Fibroblast of gingiva (primary cell): ENCODE results near the gene SSX2B.
"Not testable (repeated sequence)": the region's sequence is repeated elsewhere in the genome, so short reads cannot be mapped to it uniquely, and the experiment has no call there.

Experiments used
- DNase-seq: peaks from one replicate; pipeline ENCODE4 v3.0.0-alpha.2; 2011; ENCODE audit warnings: low read depth

SSX2B gene

GRCh38 chrX:52750952-52751351, at the start of gene SSX2B:
TSS of gene SSX2B (plus strand) at chrX:52751252. CDS start at chrX:52752681, 1,429 bp downstream.
- not testable (repeated sequence) for DNase-seq

GRCh38 chrX:52707078-52707477, 44.0 kb upstream of the SSX2B start, which contains the start of gene SSX2:
TSS of gene SSX2 (minus strand) at chrX:52707178. CDS start at chrX:52705749, 1,429 bp downstream.
- not testable (repeated sequence) for DNase-seq

GRCh38 chrX:52765983-52766382, 14.9 kb downstream of the SSX2B start:
- not testable (repeated sequence) for DNase-seq

GRCh38 chrX:52773504-52773903, 22.5 kb downstream of the SSX2B start:
- not testable (repeated sequence) for DNase-seq

- DNase-seq, result not testable (repeated sequence)
Observed at GRCh38 chrX:52797327-52797726, 46.3 kb downstream of the SSX2B start, which contains the start of gene SPANXN5. TSS of gene SPANXN5 (minus strand) at chrX:52797427. CDS start at chrX:52797348, 79 bp downstream.

GRCh38 chrX:52804876-52805275, 53.8 kb downstream of the SSX2B start:
- DNase-seq, result not testable (repeated sequence)
